ENCODE results near the gene ANXA3. TPM values are rescaled to one million over a fixed set of nuclear protein-coding genes. Genes with fewer than 3 reads are reported as not detected.

The ANXA3 gene
- total RNA-seq, 1 experiment from 2014 or later, result 12.0 TPM

- peaks cover 6% of the 10 kb centered on the region for H3K27me3 Mint-ChIP-seq (ENCODE audit: low read depth)
- H3K4me1 Mint-ChIP-seq, result peaks cover 40% of the 10 kb centered on the region
- DNase-seq (ENCODE audit: low spot score) (no peak), ATAC-seq (no peak)
- ChIA-PET POLR2A (no interaction called here), CTCF (no interaction called here)
- peaks cover 5% of the 10 kb centered on the region for H3K36me3 Mint-ChIP-seq
- no peak overlapping the region for H3K4me3 Mint-ChIP-seq
- no peak overlapping the region for H3K27ac Mint-ChIP-seq
- TF ChIP-seq OVOL2 (CRISPR knock-in tag; IDR thresholded peaks at IDR 0.05; ENCODE audit: borderline replicate concordance) (no peak), RORB (CRISPR knock-in tag; IDR thresholded peaks at IDR 0.05) (no peak), ZNF396 (CRISPR knock-in tag; IDR thresholded peaks at IDR 0.05; ENCODE audit: borderline replicate concordance) (no peak), NFYB (CRISPR knock-in tag; conservative IDR thresholded peaks at IDR 0.05; ENCODE audit: low read depth) (no peak), CTCF (IDR thresholded peaks at IDR 0.05) (no peak), ZNF425 (CRISPR knock-in tag; conservative IDR thresholded peaks at IDR 0.05) (no peak), CDX4 (CRISPR knock-in tag; IDR thresholded peaks at IDR 0.05; ENCODE audit: borderline replicate concordance) (no peak), ZNF416 (CRISPR knock-in tag; IDR thresholded peaks at IDR 0.05) (no peak), PRDM15 (CRISPR knock-in tag; IDR thresholded peaks at IDR 0.05) (no peak), ZMAT4 (CRISPR knock-in tag; IDR thresholded peaks at IDR 0.05) (no peak), FOXJ3 (CRISPR knock-in tag; IDR thresholded peaks at IDR 0.05; ENCODE audit: borderline replicate concordance) (no peak), CBFB (CRISPR knock-in tag; IDR thresholded peaks at IDR 0.05; ENCODE audit: low read depth) (no peak), RELA (CRISPR knock-in tag; IDR thresholded peaks at IDR 0.05; ENCODE audit: borderline replicate concordance) (no peak), SMAD3 (CRISPR knock-in tag; IDR thresholded peaks at IDR 0.05; ENCODE audit: borderline replicate concordance) (no peak)
- no peaks in the 10 kb centered on the region for H3K9me3 Mint-ChIP-seq
These were observed 6.3 kb downstream of the ANXA3 start for GRCh38 chr4:78557841-78558240.

GRCh38 chr4:78558410-78558809 is 6.8 kb downstream of the ANXA3 start:
- DNase-seq (ENCODE audit: low spot score) (no peak), ATAC-seq (no peak)
- ChIA-PET CTCF (interaction anchor here (0.7 kb wide), 1 partner anchor 8 kb away, joined by 3 read pairs; no protein-coding TSS in a partner anchor), POLR2A (no interaction called here)
- H3K36me3 Mint-ChIP-seq, result peaks cover 5% of the 10 kb centered on the region
- no peak overlapping the region for H3K27ac Mint-ChIP-seq
- peaks cover 40% of the 10 kb centered on the region for H3K4me1 Mint-ChIP-seq
- H3K9me3 Mint-ChIP-seq, result no peaks in the 10 kb centered on the region
- H3K4me3 Mint-ChIP-seq, result no peak overlapping the region
- no peaks in the 10 kb centered on the region for H3K27me3 Mint-ChIP-seq (ENCODE audit: low read depth)
- TF ChIP-seq JAZF1 (CRISPR knock-in tag; IDR thresholded peaks at IDR 0.05) (no peak), ERG (CRISPR knock-in tag; IDR thresholded peaks at IDR 0.05) (no peak), SP1 (CRISPR knock-in tag; conservative IDR thresholded peaks at IDR 0.05) (no peak), ZNF281 (CRISPR knock-in tag; IDR thresholded peaks at IDR 0.05) (no peak), ZSCAN18 (CRISPR knock-in tag; IDR thresholded peaks at IDR 0.05) (no peak), FOXJ3 (CRISPR knock-in tag; IDR thresholded peaks at IDR 0.05; ENCODE audit: borderline replicate concordance) (no peak), ETV6 (CRISPR knock-in tag; IDR thresholded peaks at IDR 0.05) (no peak), ESRRA (CRISPR knock-in tag; IDR thresholded peaks at IDR 0.05; ENCODE audit: borderline replicate concordance) (no peak)
